Tibial nerve (tissue), 4 donors: ENCODE data around the gene GAN.

ENCODE experiments used
- EP300 ChIP-seq, 2 donors: sonication (generic); formaldehyde crosslinking; IDR thresholded peaks; one replicate each; pipeline ENCODE4 v1.6.1; 2017; ENCODE audit warnings: antibody characterized with exemption in 2 of 2, mild to moderate bottlenecking in 1 of 2
- POLR2A ChIP-seq, 2 donors: fragments of 450-650 bp; IDR thresholded peaks; one replicate each; pipeline ENCODE4 v1.6.1; 2017; ENCODE audit warnings: antibody characterized with exemption in 2 of 2, mild to moderate bottlenecking in 2 of 2, moderate library complexity in 2 of 2
- TF ChIP-seq, protein P1 (sequence below), 5 experiments: fragments of 200-600 bp in 3 of 5; fragments of 450-650 bp in 2 of 5; sonication (generic) in 3 of 5; IDR thresholded peaks; one replicate each; pipeline ENCODE4 v1.5.1; 2016 to 2019; ENCODE audit warnings: antibody characterized with exemption in 5 of 5, mild to moderate bottlenecking in 3 of 5, moderate library complexity in 2 of 5

DNA sequence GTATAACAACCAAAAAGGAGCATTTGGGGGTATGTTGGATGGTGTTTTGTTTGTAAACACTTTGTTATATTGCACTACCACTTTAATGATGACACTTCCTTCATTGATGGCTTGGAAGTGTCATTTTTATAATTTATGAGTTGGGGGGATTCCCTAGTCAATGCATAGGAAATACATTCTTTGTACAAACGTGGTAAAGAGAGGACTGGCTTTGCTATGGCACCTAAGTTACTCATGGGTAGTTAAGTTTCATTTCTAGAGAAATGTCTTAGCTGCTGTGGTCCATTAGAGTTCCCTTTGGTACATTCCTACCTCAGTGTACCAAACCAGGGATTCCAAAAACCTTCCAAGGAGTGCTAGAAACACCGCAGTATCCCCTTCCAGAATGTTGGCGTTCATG, 66.2 kb downstream of the GAN start:
- TF ChIP-seq, protein P1, sequence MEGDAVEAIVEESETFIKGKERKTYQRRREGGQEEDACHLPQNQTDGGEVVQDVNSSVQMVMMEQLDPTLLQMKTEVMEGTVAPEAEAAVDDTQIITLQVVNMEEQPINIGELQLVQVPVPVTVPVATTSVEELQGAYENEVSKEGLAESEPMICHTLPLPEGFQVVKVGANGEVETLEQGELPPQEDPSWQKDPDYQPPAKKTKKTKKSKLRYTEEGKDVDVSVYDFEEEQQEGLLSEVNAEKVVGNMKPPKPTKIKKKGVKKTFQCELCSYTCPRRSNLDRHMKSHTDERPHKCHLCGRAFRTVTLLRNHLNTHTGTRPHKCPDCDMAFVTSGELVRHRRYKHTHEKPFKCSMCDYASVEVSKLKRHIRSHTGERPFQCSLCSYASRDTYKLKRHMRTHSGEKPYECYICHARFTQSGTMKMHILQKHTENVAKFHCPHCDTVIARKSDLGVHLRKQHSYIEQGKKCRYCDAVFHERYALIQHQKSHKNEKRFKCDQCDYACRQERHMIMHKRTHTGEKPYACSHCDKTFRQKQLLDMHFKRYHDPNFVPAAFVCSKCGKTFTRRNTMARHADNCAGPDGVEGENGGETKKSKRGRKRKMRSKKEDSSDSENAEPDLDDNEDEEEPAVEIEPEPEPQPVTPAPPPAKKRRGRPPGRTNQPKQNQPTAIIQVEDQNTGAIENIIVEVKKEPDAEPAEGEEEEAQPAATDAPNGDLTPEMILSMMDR (IDR thresholded peaks at IDR 0.05), result no peak
- TF ChIP-seq POLR2A (IDR thresholded peaks at IDR 0.05), result no peak
- no peak for TF ChIP-seq EP300 (IDR thresholded peaks at IDR 0.05)
